Panc1 (cell line): ENCODE data around the gene HEPACAM2. TPM values are rescaled to one million over a fixed set of nuclear protein-coding genes. Genes with fewer than 3 reads are reported as not detected.

Source experiments
- ATAC-seq: fragments of 200-7000 bp; cut with Tn5 transposase; 2 replicates; pipeline ENCODE4 v1.9.1; 2020; ENCODE audit warnings: mild to moderate bottlenecking, moderate library complexity
- BruUV-seq: library from RNA; stranded (reverse); fragments of 400-500 nt; replicated peaks from 2 replicates; lab custom pipeline; 2021; lab: Mats Ljungman, UMichigan
- CTCF ChIA-PET: fragments of 300-600 bp; sonication (Branson Sonifier 250); formaldehyde crosslinking; loops from one replicate; lab custom pipeline; 2022; ENCODE audit warnings: antibody characterized with exemption; lab: Charles Lee
- POLR2A ChIA-PET: fragments of 300-600 bp; sonication (Branson Sonifier 250); formaldehyde crosslinking; loops from one replicate; lab custom pipeline; 2022; ENCODE audit warnings: antibody characterized with exemption; lab: Charles Lee
- DNase-seq: peaks from one replicate; pipeline ENCODE4 v3.0.0-alpha.2; 2010; ENCODE audit warnings: low read depth, low spot score
- H3K27ac ChIP-seq: 2 replicates; pipeline ENCODE4 v1.5.1; 2011; ENCODE audit warnings: mild to moderate bottlenecking, low read length, inconsistent platforms
- H3K27me3 ChIP-seq: fragments of 200-500 bp; sonication (Bioruptor generic); 2 replicates; pipeline ENCODE4 v1.6.0; 2014; ENCODE audit warnings: low read length, inconsistent platforms; ENCODE audit not compliant: control insufficient read depth, insufficient read depth
- H3K36me3 ChIP-seq: fragments of 200-500 bp; sonication (Bioruptor generic); 2 replicates; pipeline ENCODE4 v1.5.1; 2014; ENCODE audit warnings: inconsistent platforms, mild to moderate bottlenecking, low read length, moderate library complexity; ENCODE audit not compliant: control insufficient read depth, insufficient read depth
- H3K4me1 ChIP-seq: 2 replicates; pipeline ENCODE4 v1.5.1; 2011; ENCODE audit warnings: inconsistent platforms, mild to moderate bottlenecking, low read length, moderate library complexity; ENCODE audit not compliant: control insufficient read depth, insufficient read depth
- H3K4me3 ChIP-seq, 2 experiments: 2 replicates each; pipeline ENCODE4 v1.5.1; 2011 to 2012; ENCODE audit warnings: low read depth in 2 of 2, low read length in 2 of 2, mild to moderate bottlenecking in 2 of 2, inconsistent platforms in 1 of 2, moderate library complexity in 1 of 2
- H3K9me3 ChIP-seq: fragments of 200-500 bp; sonication (Bioruptor generic); 2 replicates; pipeline ENCODE4 v1.5.1; 2014; ENCODE audit warnings: low read depth, mild to moderate bottlenecking, inconsistent platforms, low read length, moderate library complexity; ENCODE audit not compliant: control insufficient read depth, insufficient read depth
- POLR2AphosphoS5 ChIP-seq: IDR thresholded peaks from 2 replicates; pipeline ENCODE4 v1.6.1; 2012; ENCODE audit warnings: mild to moderate bottlenecking, low read depth, low read length, moderate library complexity
- REST ChIP-seq, 2 experiments: IDR thresholded peaks; 2 replicates each; pipeline ENCODE4 v1.6.1; 2011 to 2012; ENCODE audit warnings: low read depth in 2 of 2, control low read depth in 1 of 2, low read length in 1 of 2, mild to moderate bottlenecking in 1 of 2, moderate library complexity in 1 of 2; ENCODE audit not compliant: insufficient read depth in 1 of 2
- SIN3A ChIP-seq: IDR thresholded peaks from 2 replicates; pipeline ENCODE4 v1.6.1; 2012; ENCODE audit warnings: low read depth, mild to moderate bottlenecking, low read length, moderate library complexity, borderline replicate concordance; ENCODE audit not compliant: insufficient read depth
- TCF7L2 ChIP-seq: IDR thresholded peaks from 2 replicates; pipeline ENCODE4 v1.6.1; 2011; ENCODE audit warnings: mild to moderate bottlenecking, low read depth, low read length, inconsistent platforms
- in situ Hi-C: cut with HindIII; loops from 2 replicates; pipeline ENCODE4 v1.10.0; 2016; ENCODE audit warnings: low sequenced_read_pairs, low pct_unique_long_range_greater_than_20kb
- intact Hi-C: fragments of 100-400 bp; cut with micrococcal nuclease; formaldehyde crosslinking; loops from one replicate; pipeline ENCODE4 v1.10.0; 2022; ENCODE audit not compliant: unreplicated experiment
- total RNA-seq: library from RNA; stranded (reverse); gene quantifications from one replicate; pipeline ENCODE4 v1.2.1, GENCODE V29; 2021; ENCODE audit not compliant: unreplicated experiment
- TF ChIP-seq, protein P1 (sequence below): fragments of 450-650 bp; IDR thresholded peaks from 2 replicates; pipeline ENCODE4 v1.5.1; 2017; ENCODE audit warnings: mild to moderate bottlenecking

Gene HEPACAM2
- total RNA-seq, 1 experiment from 2014 or later: not detected

DNA sequence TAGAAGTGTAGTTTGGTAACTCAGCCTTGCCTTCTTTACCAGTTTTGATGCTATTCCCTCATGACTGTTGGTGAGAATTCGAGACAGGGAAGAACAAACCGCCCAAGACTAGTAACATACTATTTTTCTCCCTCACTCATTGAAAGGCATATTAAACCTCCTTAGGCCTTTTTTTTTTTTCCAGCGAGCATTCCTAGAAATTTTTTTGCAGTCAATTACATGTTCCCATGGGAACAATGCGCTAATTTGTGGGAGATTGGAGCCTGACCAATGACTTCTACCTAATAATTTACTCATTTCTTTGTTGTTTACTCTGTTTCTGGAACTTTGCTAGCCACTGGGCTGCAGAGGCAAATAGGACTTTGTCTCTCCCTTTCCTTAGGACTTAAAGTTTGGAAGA lies 11.9 kb upstream of the HEPACAM2 start:
- ChIA-PET POLR2A (no interaction called here), CTCF (no interaction called here)
- no peak overlapping the region for H3K4me3 ChIP-seq
- no peak for TF ChIP-seq SIN3A
- TF ChIP-seq, protein P1, sequence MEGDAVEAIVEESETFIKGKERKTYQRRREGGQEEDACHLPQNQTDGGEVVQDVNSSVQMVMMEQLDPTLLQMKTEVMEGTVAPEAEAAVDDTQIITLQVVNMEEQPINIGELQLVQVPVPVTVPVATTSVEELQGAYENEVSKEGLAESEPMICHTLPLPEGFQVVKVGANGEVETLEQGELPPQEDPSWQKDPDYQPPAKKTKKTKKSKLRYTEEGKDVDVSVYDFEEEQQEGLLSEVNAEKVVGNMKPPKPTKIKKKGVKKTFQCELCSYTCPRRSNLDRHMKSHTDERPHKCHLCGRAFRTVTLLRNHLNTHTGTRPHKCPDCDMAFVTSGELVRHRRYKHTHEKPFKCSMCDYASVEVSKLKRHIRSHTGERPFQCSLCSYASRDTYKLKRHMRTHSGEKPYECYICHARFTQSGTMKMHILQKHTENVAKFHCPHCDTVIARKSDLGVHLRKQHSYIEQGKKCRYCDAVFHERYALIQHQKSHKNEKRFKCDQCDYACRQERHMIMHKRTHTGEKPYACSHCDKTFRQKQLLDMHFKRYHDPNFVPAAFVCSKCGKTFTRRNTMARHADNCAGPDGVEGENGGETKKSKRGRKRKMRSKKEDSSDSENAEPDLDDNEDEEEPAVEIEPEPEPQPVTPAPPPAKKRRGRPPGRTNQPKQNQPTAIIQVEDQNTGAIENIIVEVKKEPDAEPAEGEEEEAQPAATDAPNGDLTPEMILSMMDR: no peak
- TF ChIP-seq TCF7L2: no peak
- TF ChIP-seq POLR2AphosphoS5: no peak
- TF ChIP-seq REST (IDR thresholded peaks at IDR 0.05; ENCODE audit: insufficient read depth in 1 of 2, low read depth in 2 of 2, low read length in 1 of 2): no peak
- no peaks in the 10 kb centered on the region for H3K4me1 ChIP-seq
- intact Hi-C loops (no loop called here), in situ Hi-C loops (no loop called here)
- H3K27me3 ChIP-seq: no peaks in the 10 kb centered on the region
- H3K27ac ChIP-seq: no peak overlapping the region
- H3K36me3 ChIP-seq: no peaks in the 10 kb centered on the region; the same call in 1 of the 2 replicates
- no TSS peak for BruUV-seq
- no peak for DNase-seq
- H3K9me3 ChIP-seq: no peaks in the 10 kb centered on the region
- no peak for ATAC-seq

- no peak for DNase-seq
- Histone ChIP-seq H3K36me3 (no peaks in the 10 kb centered on the region; the same call in 1 of the 2 replicates), H3K4me3 (no peak overlapping the region), H3K27ac (no peak overlapping the region), H3K9me3 (no peaks in the 10 kb centered on the region), H3K4me1 (peaks cover 4% of the 10 kb centered on the region), H3K27me3 (peaks cover 5% of the 10 kb centered on the region)
- ATAC-seq: no peak
- TF ChIP-seq TCF7L2: no peak
- TF ChIP-seq, protein P1: no peak
- ChIA-PET POLR2A (no interaction called here), CTCF (no interaction called here)
- no TSS peak for BruUV-seq
- in situ Hi-C loops: no loop called here
- intact Hi-C loops: no loop called here
These were observed 9.3 kb upstream of the HEPACAM2 start for GRCh38 chr7:93235541-93235940.
